Measurements from ENCODE around the gene HNRNPA0. TPM values are rescaled to one million over a fixed set of nuclear protein-coding genes. Genes with fewer than 3 reads are reported as not detected.

Gene HNRNPA0
- total and polyA plus RNA-seq, 9 donors = 16.9 to 52.9 (median 41.5) TPM

DNA sequence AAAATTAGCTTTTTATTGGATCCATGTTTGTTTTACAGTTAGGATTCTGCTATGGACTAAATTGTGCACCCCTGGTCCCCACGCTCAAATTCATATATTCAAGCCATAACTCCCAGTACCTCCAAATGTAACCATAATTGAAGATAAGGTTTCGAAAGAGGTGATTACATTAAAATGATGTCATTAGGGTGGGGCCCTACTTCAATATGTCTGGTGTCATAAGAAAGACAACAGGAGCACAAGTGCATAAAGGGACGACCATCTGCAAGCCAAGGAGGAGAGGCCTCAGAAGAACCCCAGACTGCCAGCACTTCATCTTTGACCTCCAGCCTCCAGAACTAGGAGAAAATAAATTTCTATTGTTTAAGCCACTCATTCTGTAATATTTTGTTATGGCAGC, 7.4 kb upstream of the HNRNPA0 start:
- Histone ChIP-seq H3K4me1 (ENCODE audit: insufficient read depth) (no peaks in the 10 kb centered on the region), H3K9me3 (no peaks in the 10 kb centered on the region), H3K27me3 (no peaks in the 10 kb centered on the region), H3K27ac (no peak overlapping the region), H3K4me3 (no peak overlapping the region), H3K36me3 (no peaks in the 10 kb centered on the region)
- DNase-seq = no peak
- TF ChIP-seq EP300 (IDR thresholded peaks at IDR 0.05) (no peak), POLR2A (IDR thresholded peaks at IDR 0.05) (no peak)
- TF ChIP-seq, protein P1, sequence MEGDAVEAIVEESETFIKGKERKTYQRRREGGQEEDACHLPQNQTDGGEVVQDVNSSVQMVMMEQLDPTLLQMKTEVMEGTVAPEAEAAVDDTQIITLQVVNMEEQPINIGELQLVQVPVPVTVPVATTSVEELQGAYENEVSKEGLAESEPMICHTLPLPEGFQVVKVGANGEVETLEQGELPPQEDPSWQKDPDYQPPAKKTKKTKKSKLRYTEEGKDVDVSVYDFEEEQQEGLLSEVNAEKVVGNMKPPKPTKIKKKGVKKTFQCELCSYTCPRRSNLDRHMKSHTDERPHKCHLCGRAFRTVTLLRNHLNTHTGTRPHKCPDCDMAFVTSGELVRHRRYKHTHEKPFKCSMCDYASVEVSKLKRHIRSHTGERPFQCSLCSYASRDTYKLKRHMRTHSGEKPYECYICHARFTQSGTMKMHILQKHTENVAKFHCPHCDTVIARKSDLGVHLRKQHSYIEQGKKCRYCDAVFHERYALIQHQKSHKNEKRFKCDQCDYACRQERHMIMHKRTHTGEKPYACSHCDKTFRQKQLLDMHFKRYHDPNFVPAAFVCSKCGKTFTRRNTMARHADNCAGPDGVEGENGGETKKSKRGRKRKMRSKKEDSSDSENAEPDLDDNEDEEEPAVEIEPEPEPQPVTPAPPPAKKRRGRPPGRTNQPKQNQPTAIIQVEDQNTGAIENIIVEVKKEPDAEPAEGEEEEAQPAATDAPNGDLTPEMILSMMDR (IDR thresholded peaks at IDR 0.05) = no peak
- 87 to 94% (median 88%) methylated on average over 3 of the region's 3 CpGs for WGBS, 3 donors
- intact Hi-C loops (cut with DNase I) = no loop called here

DNA sequence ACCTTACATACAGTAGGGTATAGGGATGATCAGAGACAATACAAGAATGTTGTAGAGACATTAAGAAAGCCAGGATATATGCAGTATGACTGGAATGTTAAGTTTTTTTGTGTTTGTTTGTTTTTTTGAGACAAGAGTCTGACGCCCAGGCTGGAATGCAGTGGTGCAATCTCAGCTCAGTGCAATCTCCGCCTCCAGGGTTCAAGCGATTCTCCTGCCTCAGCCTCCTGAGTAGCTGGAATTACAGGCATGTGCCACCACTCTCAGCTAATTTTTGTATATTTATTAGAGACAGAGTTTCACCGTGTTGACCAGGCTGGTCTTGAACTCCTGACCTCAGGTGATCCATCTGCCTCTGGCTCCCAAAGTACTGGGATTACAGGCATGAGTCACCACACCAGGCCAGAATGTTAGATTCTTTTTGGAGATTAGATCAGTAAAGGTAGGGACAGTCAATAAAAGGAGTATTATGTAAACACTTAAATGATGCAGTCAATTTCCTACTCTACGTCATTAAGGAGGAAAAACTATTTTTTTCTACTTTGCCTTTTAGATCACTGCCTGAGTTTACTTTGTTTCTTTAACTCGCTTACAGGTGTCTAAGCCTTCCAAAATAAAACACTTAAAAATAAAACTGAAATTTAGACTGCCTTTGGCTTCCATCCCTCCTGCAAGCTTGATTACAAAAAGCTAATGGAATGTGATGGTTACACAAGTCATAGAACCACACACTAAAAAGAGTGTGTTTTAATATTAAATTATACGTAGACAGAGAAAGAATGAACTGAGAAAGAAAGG, 6.8 kb upstream of the HNRNPA0 start:
- Histone ChIP-seq H3K4me1 (ENCODE audit: insufficient read depth) (no peaks in the 10 kb centered on the region), H3K4me3 (no peak overlapping the region), H3K27me3 (no peaks in the 10 kb centered on the region), H3K27ac (no peak overlapping the region), H3K9me3 (no peaks in the 10 kb centered on the region), H3K36me3 (no peaks in the 10 kb centered on the region)
- 78 to 86% (median 81%) methylated on average over 7 of the region's 7 CpGs for WGBS, 3 donors
- intact Hi-C loops (cut with DNase I) = no loop called here
- DNase-seq = no peak
- TF ChIP-seq, protein P1 (IDR thresholded peaks at IDR 0.05) = no peak
- TF ChIP-seq EP300 (IDR thresholded peaks at IDR 0.05) (no peak), POLR2A (IDR thresholded peaks at IDR 0.05) (no peak)

DNA sequence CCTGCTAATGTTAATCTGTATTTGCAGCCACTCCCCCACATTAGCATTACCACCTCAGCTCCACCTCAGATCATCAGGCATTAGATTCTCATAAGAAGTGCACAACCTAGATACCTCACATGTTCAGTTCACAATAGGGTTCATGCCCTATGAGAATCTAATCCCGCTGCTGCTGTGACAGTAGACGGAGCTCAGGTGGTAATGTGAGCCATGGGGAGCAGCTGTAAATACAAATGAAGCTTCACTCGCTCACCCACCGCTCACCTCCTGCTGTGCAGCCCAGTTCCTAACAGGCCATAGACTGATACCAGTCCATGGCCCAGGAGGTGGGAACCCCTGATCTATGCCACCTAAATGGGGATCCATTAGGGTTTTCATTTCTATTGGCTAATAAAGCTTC, 6.1 kb upstream of the HNRNPA0 start:
- H3K27ac ChIP-seq = no peak overlapping the region
- no peaks in the 10 kb centered on the region for H3K4me1 ChIP-seq (ENCODE audit: insufficient read depth)
- H3K36me3 ChIP-seq = no peaks in the 10 kb centered on the region
- WGBS, 3 donors = 94 to 98% (median 97%) methylated on average over 4 of the region's 4 CpGs
- no peaks in the 10 kb centered on the region for H3K27me3 ChIP-seq
- no peak overlapping the region for H3K4me3 ChIP-seq
- no peak for DNase-seq
- TF ChIP-seq EP300 (IDR thresholded peaks at IDR 0.05) (no peak), POLR2A (IDR thresholded peaks at IDR 0.05) (no peak)
- TF ChIP-seq, protein P1 (IDR thresholded peaks at IDR 0.05) = no peak
- no peaks in the 10 kb centered on the region for H3K9me3 ChIP-seq
- intact Hi-C loops (cut with DNase I) = no loop called here

DNA sequence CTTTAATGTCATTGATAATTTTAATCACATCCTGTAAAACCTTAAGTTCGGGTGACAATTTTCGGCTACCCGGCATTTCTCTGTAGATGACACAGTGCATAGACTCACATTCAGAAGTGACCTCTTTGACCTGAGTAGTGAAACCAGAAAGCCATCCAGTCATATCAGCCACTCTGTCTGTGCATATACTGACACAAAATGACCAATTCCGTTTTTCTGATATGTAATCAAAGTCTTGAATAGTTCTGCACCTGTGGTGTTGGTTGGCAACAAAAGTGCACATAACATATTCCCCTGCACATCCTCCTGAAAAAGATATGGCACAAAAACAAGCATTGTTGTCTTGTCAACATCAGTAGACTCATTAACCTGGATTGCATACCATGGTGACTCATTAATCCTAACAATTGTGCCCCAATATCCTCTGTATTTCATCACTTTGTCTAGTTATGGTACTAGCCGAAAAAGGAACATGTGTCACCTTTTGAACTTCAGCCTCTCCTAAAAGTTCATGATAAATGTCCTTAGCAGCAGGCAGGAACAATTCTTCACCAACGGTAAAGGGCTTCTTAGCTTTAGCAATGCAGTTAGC, 4.6 kb upstream of the HNRNPA0 start:
- Histone ChIP-seq H3K27ac (no peak overlapping the region), H3K4me1 (ENCODE audit: insufficient read depth) (no peaks in the 10 kb centered on the region), H3K4me3 (no peak overlapping the region), H3K9me3 (no peaks in the 10 kb centered on the region), H3K36me3 (no peaks in the 10 kb centered on the region), H3K27me3 (no peaks in the 10 kb centered on the region)
- WGBS, 3 donors = 80 to 88% (median 80%) methylated on average over 6 of the region's 6 CpGs
- intact Hi-C loops (cut with DNase I) = loop anchor here in 3 of 4 donors (10.0 kb wide), 2 partner anchors 276 to 736 kb away; partner anchors contain the start of gene FAM13B (in 2 of the 3)
- DNase-seq = no peak
- TF ChIP-seq POLR2A (IDR thresholded peaks at IDR 0.05) (no peak), EP300 (IDR thresholded peaks at IDR 0.05) (no peak)
- TF ChIP-seq, protein P1 (IDR thresholded peaks at IDR 0.05) = no peak
